HG02588 (cell line): ENCODE results near the gene TSEN2.
"Not testable (repeated sequence)": the region's sequence is repeated elsewhere in the genome, so short reads cannot be mapped to it uniquely, and the experiment has no call there.

Experiments
- ATAC-seq: cut with Tn5 transposase; IDR thresholded peaks from one replicate; pipeline ENCODE4 v1.9.1; 2021; ENCODE audit warnings: mild to moderate bottlenecking, moderate library complexity; ENCODE audit not compliant: unreplicated experiment

The TSEN2 gene

DNA sequence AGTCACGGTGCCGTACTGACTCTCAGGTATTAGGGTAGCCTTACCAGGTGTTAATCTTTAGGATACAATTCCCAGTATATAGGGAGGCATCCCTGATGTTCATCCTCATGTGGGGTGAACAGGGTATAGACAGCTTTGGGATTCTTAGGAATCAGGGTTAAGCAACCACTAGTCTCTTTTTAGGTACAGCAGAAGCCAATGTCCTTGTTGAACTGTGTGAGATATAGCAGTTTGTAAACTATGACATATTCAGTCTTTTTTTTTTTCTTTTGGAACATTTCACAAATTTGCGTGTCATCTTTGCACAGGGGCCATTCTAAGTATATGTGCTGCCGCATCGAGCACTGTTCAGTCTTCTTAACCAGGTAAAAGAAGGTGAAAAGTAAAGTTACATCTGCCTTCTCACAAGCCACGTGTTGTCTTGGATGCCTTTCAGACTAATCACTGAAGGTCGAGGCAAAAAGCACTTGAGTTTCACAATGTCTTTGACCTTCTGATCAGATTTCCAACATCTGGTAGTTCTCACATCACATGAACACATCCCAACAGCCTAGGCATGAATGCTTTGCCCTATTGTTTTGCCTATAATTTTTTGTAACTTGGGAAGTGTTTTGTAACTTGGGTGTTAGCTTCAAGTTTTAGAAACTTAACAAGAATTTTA, 17.2 kb downstream of the TSEN2 start:
- no peak for ATAC-seq

DNA sequence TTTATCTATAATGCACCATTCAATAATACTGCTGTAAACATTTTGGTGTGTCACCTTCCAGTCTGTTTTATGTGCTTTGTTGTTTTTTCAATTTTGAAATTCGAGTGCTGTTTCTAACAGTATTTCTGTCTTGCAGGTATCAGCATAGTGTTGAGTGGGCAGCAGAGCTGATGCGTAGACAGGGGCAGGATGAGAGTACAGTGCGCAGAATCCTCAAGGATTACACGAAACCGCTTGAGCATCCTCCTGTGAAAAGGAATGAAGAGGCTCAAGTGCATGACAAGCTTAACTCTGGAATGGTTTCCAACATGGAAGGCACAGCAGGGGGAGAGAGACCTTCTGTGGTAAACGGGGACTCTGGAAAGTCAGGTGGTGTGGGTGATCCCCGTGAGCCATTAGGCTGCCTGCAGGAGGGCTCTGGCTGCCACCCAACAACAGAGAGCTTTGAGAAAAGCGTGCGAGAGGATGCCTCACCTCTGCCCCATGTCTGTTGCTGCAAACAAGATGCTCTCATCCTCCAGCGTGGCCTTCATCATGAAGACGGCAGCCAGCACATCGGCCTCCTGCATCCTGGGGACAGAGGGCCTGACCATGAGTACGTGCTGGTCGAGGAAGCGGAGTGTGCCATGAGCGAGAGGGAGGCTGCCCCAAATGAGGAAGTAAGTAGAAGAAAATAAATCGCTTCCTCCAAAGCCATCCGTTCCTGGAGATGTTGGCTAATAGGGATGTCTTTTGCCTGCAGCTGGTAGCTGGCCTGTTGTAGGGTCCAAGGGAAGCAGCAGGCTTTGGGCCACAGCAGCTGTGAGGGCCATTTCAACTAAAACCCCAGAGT, 19.1 kb downstream of the TSEN2 start:
- no peak for ATAC-seq

DNA sequence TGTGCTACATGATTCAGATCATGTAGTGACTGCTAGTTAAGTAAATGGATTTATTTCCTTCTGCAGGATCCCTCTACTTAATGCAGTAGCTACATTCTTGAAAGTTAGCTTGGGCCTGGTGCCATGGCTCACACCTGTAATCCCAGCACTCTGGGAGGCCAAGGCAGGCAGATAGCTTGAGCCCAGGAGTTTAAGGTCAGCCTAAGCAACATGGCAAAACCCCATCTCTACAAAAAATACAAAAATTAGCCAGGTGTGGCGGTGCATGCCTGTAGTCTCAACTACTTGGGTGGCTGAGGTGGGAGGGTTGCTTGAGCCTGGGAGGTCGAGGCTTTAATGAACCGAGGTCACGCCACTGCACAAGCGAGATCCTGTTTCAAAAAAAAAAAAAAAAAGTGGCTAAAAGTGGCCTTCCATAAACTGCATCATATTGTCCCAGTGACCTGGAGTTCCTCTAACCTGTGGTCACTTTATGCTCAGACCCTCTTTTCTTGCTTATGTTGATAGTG, 22.0 kb downstream of the TSEN2 start:
- no peak for ATAC-seq

- no peak for ATAC-seq
Measured at GRCh38 chr3:12507591-12508281, 23.5 kb downstream of the TSEN2 start.

GRCh38 chr3:12508291-12508700, 24.0 kb downstream of the TSEN2 start:
- ATAC-seq = no peak

DNA sequence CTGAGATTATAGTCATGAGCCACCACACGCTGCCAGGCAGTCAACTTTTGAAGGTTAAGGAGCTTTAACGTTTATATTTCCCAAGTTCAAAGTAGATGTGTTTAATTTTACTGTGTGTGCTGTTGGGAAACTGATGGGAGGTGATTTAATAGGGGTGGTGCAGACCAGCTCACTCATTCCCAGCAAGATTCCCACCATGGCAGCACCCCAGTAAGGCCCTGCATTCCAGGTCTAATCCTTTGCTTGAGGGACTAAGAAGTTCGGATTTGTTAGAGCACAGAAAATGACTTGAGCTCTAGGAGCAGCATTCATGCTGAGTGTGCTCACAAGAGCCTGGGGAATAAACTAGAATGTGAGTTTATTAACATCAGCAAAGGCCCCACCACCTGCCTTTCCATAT, 25.2 kb downstream of the TSEN2 start:
- ATAC-seq = no peak

GRCh38 chr3:12512534-12513118, 28.3 kb downstream of the TSEN2 start:
- no peak for ATAC-seq

DNA sequence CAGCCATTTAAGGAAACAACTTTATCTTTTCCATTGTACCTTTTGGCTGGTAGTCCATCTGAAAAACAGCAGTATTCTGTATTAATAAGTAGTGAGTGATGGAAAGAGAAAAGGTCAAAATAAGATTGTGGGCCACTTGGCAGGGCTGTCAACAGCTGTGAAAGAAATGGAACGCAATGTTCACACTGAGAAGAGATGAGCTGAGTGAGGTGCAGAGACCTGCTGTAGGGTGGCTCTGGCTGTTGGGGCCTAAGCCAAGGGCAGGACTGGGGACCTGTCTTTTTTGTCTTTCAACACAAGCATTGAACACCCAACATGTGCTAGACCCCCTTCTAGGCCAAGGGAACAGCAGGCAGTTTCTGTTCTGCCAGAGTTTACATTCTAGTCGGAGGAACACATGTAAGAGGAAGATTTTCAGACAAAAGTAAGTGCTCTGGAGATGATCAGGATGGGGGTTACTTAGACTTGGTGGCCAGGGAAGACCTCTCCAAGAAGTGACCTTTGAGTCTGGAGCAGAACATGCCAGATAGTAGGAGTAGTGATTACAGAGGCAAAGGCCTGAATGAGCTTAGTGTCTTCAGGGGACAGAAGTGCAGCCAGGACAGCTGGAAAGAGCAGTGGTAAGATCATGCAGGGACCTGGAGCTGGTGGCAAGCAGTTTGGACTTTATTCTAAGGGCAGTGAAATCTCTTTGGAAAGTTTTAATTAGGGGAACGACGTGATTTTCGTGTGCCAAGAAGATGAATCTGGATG, 29.6 kb downstream of the TSEN2 start:
- no peak for ATAC-seq

DNA sequence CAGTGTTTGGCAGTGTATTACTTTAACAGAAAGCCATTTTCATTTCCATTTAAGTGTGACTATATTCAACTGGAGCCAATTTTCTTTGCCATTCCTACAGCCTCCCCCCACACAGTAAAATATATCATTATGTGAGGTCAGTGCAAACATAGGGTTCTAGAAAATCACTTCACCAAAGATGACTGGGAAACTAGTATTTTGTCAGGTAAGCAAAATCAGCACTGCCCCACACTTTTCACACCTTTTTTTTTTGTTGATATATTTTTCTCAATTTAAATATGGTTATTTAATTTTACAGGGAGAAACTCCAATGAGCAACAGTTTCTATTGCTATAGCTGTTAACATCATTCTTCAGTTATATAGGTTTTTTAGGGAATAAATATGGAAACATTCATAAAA, 31.4 kb downstream of the TSEN2 start:
- no peak for ATAC-seq

DNA sequence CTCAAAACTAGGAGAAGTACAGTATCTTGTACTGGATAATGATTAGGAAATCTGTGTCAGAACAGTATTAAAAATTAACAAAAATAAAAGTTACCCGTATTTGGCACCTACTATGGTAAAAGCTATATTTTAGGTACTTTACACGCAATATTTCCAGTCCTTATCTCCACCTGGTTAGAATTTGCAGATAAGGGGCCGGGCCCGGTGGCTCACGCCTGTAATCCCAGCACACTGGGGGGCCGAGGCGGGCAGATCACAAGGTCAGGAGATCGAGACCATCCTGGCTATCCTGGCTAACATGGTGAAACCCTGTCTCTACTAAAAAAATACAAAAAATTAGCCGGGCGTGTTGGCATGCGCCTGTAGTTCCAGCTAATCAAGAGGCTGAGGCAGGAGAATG, 32.6 kb downstream of the TSEN2 start:
- ATAC-seq = no peak

GRCh38 chr3:12518261-12519028, 34.2 kb downstream of the TSEN2 start:
- ATAC-seq = no peak

DNA sequence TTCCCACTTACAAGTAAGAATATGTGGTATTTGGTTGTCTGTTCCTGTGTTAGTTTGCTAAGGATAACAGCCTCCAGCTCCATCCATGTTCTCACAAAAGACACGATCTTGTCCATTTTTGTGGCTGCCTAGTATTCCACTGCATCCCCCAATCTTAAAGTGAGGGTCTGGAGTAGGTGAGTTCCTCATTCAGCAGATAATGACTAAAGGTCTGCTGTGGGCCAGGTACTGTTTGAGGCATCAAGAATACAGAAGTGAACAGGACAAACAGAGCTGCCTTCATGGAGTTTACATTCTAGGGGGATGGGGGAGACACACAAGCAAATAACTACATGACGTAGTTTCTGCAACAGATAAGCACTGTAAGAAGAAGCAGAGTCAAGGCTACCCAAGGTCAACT, 36.7 kb downstream of the TSEN2 start:
- ATAC-seq = no peak

DNA sequence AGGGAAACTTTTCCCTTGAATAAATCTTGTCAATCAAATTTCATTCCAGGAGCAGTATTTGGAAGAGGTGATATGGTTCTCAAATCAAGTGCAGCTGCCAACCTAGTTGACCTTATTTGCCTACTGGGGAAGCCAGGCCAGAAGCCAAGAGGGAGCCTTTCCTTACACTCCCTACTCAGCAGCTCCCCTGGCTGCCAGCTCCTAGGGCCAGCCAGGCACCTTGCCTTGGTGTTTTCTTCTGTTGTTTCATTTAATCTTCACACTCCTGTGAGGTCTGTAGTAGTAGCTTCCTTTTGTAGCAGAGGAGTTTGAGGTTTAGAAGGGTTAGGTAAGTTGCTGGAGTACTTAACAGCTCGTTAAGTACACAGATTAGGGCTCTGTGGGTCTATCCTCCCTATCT, 38.4 kb downstream of the TSEN2 start:
- ATAC-seq = no peak

- no peak for ATAC-seq
Measured at GRCh38 chr3:12527757-12528143, 43.5 kb downstream of the TSEN2 start.

- no peak for ATAC-seq
Measured at GRCh38 chr3:12532182-12532581, 47.9 kb downstream of the TSEN2 start.

- no peak for ATAC-seq
Measured at GRCh38 chr3:12536423-12536822, 52.1 kb downstream of the TSEN2 start.

DNA sequence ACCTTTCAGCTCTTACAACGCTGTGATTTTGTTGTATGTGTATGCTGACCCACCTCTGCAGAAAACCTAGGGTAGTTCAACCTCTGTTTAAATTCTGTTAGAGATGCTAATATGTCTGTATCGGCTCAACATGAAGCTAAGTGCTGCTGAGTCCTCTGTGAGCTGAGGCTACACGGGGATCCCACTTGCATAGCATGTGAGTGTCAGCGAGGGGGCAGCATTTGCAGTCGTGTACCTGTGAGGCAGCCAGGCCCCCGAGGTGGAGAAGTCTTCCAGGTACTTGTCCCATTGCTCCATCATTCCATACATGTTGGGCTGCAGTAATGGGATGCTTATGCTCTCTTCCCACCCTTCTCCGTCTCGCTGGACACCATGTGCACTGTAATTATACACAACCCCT, 57.3 kb downstream of the TSEN2 start:
- no peak for ATAC-seq

GRCh38 chr3:12543497-12543896, 59.2 kb downstream of the TSEN2 start:
- ATAC-seq = not testable (repeated sequence)

GRCh38 chr3:12544652-12545472, 60.6 kb downstream of the TSEN2 start:
- no peak for ATAC-seq
